Measurements from ENCODE around the gene CEBPZOS.

GRCh38 chr2:37173741-37174140 lies 22.6 kb upstream of the CEBPZOS start:
- TF ChIP-seq CTCF (IDR thresholded peaks at IDR 0.05) (no peak), ZFX (IDR thresholded peaks at IDR 0.05; ENCODE audit: borderline replicate concordance) (no peak)

Data from 22Rv1 (cell line).